GM12872 (cell line): ENCODE results near the gene TMEM115.

Source experiments
- CTCF ChIP-seq: IDR thresholded peaks from 3 replicates; pipeline ENCODE4 v1.5.1; 2011; ENCODE audit warnings: low read depth, mild to moderate bottlenecking, low read length, moderate library complexity; ENCODE audit not compliant: insufficient read depth

TMEM115 gene

DNA sequence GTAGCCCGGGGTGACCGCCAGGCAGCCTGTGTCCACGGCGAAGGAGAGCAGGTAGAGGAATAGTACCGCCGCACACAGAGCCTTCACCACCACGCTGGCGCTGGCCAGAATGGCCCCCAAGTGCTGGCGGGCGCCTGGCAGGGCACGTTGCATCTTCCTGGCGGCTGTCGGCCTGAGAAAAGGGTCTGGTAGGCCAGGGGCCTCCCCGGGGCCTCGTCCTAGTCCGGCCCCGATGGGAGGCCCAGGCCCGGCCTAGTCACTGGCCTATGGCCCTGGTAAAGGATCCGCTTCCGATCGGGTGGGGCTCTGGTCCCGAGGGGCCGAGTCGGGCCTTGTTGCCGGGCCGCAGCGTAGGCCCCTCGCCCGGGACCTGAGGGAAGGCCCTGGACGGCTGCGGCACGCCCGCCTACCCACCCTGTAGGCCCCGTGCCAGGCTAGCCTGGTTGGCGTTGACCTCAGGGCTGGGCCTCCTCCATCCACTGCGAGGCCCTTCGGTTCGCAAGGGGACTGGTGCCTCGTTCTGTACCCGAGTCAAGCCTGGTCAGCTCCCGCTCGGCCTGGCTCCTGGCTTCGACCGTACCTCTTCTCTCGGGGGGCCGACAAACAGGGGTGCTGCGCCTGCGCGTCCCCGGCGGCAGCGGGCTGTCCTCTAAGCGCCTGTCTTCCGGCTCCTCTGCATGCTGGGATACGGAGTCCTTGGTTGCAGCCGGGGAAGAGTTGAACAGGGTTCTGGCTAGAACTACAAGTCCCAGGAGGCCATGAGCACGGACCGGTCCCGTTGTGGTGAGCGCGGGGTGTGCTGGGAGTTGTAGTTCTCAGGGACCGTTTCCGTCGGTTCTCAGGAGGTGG is at the start of gene TMEM115:
Gene TMEM115, minus strand, starts transcription at position 611 of the 849 bp plus-strand sequence. Its CDS starts 458 bp downstream, at position 153.
- TF ChIP-seq CTCF, result no peak

GRCh38 chr3:50408443-50408944 is 49.2 kb upstream of the TMEM115 start:
- no peak for TF ChIP-seq CTCF

DNA sequence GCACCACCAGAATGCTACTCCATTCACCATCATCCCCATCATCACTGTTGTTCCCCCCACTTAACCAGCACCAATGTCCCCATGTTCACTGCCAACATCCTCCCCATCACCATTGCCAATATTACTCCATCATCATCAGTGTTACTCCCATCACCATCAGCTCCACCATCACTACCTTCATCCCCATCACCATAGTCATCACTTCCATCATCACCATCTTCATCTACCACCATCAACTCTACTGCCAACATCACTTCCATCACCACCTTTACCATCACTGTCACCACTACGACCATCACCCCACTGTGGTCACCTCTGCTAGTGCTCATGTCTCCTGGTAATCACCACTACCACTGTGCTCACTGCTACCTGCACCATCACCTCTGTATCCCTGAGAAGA is 47.2 kb upstream of the TMEM115 start:
- TF ChIP-seq CTCF, result no peak

DNA sequence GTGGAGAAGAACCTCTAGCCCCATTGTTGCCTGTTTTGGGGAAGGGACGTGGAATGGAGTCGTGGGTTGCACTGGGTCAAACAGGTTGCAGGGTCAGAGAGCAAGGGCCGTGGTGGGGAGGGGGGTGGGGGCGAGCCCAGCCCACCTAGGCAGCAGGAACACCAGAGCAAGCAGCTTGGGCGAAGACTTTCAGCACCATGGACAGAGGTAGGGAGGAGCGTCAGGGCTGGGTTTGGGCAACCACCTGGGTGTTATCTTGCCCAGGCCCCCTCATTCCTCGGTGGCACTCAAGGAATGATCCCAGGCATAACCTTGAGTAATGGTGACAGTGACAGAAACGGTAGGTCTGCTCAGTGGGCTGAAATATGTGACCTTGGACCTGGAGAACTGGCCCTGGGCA is 45.9 kb upstream of the TMEM115 start:
- no peak for TF ChIP-seq CTCF

GRCh38 chr3:50401978-50402595 is 42.8 kb upstream of the TMEM115 start:
- no peak for TF ChIP-seq CTCF

DNA sequence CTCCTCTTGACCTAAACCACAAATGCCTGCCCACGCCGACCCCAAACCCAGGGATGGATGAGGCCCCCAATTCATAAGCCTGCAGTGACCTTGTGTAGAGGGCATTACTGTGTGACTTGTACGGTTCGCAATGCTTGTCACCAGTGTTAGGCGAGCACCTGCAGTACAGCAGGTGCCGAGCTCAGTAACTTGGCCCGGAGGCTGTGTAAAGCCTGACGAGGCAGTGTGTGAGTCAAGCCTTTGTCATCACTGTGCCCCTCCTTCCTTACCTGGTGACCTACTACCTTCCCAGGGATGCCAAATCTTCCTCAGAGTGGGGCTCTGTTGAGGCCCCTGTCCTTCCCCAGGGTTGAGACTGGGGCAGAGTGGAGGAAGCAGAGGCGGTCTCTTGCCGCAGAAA is 37.2 kb upstream of the TMEM115 start:
- TF ChIP-seq CTCF, result no peak

DNA sequence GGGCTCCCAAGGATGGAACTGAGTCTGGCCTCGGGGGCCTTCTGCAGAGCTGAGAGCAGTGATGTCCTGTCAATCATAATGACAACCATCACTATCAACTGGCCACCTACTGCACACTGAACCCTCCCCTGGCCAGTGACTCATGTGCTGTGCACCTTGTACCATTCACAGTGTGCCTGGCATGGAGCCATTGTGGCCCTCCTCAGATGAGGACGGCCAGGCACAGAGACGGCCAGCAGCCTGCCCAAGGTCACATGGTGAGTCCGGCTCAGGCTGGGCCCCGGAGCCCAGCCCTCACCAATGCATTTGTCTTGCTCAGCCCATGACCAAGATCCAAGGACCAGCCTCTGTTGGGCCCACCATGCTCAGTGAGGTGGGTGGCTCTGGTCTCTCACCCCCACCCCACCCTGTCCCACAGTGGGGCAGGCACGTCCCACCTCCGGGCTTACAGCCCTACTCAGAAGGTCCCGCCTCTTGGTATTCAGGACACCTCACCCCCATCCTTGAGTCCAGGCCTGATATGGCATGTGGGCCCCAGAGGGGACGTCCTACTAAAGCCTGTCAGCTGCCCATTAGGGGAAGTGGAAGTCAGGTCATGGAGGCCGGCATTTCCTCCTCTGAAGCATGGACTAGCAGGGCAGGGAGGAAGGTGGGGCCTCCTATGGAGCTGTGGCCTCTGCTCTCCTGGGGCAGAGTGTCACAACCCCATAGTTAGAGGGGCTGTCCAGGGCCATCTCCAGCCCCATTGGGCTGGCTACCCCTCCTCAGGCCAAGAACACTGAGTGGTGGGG is 35.9 kb upstream of the TMEM115 start:
- no peak for TF ChIP-seq CTCF
